Left lobe of liver (tissue), 2 donors: ENCODE measurements around the gene PIGA. TPM values are rescaled to one million over a fixed set of nuclear protein-coding genes. Genes with fewer than 3 reads are reported as not detected.
"Not testable (repeated sequence)": the region's sequence is repeated elsewhere in the genome, so short reads cannot be mapped to it uniquely, and the experiment has no call there.

ENCODE experiments used
- ATAC-seq: fragments of 200-7000 bp; cut with Tn5 transposase; one replicate; pipeline ENCODE4 v1.9.1; 2020; ENCODE audit warnings: mild to moderate bottlenecking, moderate library complexity
- DNase-seq: peaks from one replicate; pipeline ENCODE4 v3.0.0-alpha.2; 2020; ENCODE audit warnings: low spot score
- total RNA-seq: library from RNA; stranded (reverse); gene quantifications from one replicate; pipeline ENCODE4 v1.2.1, GENCODE V29; 2021
- donor health status: DM: no; HTN: no; CAD: no; lungs with moderate emphysema.
- donor health status: DM: no; HTN: yes; CAD: no.

Gene PIGA
- total RNA-seq, 1 donor from 2014 or later = 5.7 TPM

DNA sequence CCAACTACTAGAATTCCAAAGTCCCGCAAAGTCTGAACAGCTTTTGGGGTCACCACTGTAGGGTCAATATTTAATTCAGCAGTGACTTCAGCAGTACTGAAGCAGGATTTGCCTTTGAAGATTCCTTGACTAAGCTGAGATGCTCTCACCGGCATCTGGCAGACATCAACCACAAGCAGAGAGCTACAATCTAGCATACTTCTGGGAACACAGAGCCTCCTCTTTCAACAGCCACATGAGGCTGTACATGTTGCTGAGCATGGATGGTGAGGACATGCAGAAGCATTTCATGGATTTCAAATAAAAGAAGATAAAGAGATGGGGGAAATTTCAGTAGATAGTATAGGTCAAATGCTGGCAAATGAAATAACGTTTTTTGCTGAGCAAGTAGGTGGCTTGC, 13.3 kb downstream of the PIGA start:
- DNase-seq (no peak), ATAC-seq (no peak)

DNA sequence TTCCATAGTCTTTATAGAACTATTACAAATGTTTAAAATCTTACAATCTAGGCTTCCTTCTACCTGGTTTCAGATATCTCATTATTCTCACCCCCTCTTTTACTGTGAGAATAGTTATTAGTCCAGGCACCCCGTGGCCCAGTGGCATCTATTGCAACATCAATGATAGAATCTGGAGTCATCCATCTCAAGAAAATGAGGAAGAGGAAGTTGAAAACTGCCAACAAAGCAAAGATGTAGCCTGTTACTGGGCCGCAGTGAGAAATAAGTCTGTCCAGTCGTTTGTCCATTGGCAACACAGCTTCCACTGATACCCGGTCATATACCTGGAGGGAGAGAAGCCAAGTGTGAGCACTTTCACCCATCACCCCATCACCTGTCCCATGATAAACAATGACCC, 13.9 kb downstream of the PIGA start:
- DNase-seq (no peak), ATAC-seq (no peak)

DNA sequence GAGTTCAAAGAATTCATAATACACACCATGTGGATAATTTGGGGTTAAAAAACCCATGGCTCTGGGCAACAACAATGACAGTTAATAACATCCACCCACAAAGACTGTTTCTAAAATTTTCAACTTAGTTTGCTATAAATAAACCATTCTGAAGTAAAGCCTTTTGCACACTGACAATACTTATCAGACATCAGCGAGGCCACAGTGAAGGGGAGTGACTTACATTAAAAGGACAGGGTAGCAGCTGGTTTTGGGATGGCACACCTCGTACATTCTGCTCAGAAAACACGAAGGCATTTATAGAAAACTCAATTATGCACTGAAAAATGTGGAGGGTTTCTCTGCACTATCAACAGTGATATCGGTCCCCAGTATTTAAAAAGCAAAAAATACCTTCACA, 15.0 kb downstream of the PIGA start:
- ATAC-seq (no peak), DNase-seq (no peak)

DNA sequence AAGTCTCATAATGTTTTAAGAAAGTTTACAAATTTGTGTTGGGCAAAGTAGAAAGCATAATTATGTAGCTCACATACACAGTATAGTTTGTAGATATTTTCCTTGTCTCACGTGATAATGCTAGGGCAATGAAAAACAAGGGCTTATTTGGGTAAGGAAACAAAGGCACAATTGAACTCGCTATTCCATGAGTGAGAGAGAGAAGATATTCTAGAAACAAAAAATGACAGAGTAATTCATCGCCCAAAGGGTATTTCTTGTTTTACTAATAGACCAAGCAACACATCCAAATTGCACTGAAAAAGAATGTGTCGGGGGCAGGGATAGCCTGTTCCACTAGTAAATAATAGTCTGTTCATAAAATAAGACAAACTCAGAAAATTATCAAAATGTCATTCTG, 16.2 kb downstream of the PIGA start:
- no peak for ATAC-seq

DNA sequence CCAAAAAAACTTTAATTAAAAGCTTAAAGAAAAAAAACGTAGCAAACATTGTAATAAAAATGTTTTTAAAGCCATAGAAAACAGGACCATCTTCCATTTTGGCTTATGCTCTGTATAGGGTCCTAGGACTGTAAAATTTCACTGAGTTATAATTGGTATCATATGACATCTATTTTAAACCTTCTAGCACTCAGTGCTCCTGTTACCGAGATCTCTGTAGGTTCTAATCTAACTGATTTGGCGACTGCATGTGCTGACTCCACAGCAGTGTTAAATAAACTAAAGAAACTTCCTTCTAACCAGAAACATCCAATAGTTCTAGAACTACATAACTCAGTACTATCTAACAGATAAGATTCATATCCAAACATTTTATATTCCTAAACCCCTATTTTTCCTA, 19.8 kb downstream of the PIGA start, which contains the start of gene ASB11:
TSS of gene ASB11 (minus strand) at position 132 of the 400 bp plus-strand sequence. CDS start at position 97, 35 bp downstream.
- DNase-seq = no peak
- ATAC-seq = no peak

More for the DNA sequence above, 16.2 kb downstream of the PIGA start:
- DNase-seq = no peak

DNA sequence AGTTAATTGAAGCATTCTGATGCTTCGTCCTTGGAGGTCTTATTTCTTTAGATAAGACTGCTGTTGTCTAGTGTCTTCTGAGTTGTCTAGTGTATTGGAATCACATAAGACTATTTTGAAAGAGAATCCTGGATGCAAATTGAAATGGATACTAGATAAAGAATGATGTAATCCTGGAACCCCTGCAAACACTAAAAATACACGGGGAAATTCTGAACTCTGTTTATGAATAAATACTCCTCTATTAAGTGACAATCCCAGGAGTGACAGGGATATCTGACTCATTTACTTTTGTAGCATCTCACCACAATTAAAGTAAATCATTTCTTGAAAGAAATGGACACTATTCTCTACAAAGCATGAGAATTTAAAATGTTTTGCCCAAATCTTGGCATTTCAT, 20.9 kb downstream of the PIGA start:
- ATAC-seq (no peak), DNase-seq (no peak)

DNA sequence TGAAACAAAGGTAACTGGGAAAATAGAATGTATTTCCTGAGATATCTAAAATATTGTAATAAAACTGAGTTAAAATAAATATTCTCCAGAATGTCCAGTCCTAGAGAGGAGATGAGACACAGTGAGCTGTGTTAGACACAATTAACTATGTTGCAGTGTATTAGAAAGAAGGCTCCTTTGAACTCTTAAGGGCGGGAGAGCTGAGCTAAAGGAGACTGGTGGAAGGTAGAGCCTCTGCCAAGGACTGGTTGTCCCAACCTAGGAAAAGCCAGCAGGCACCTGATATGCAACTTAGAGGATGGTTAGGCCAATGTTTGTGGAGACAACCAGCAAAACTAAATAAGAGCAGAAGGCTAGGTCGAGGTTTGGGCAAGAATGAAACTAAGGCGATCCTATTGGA, 24.2 kb downstream of the PIGA start:
- DNase-seq (no peak), ATAC-seq (no peak)

DNA sequence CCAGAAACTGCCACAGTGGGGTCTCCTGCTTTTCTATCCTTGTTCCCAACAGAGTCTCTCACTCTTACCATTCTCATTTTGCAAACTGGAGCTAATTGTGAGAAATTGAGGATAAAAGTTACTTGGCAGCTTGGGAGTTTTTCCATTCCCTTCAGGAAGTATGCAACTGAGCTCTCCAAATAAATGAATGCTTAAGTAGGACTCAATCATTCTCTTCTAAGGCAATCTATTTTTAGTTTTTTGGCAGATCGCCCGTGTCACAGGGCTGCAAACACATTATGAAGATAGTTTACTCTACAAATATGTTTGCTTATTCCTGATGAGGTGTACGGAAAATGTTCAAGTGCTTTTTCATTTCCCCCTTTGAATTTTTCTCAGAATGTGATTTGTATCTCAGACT, 25.2 kb downstream of the PIGA start:
- no peak for DNase-seq
- peak; percentile 56 for ATAC-seq

DNA sequence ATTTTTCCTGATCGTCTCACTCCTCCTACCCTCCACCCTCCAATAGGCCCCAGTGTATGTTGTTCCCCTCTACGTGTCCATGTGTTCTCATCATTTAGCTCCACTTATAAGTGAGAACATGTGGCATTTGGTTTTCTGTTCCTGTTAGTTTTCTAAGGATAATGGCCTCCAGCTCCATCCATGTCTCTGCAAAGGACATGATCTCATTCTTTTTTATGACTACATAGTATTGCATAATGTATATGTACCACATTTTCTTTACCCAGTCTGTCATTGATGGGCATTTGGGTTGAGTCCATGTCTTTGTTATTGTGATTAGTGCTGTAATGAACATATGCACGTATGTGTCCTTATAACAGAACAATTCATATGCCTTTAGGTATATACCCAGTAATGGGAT, 29.4 kb downstream of the PIGA start:
- not testable (repeated sequence) for DNase-seq, ATAC-seq

DNA sequence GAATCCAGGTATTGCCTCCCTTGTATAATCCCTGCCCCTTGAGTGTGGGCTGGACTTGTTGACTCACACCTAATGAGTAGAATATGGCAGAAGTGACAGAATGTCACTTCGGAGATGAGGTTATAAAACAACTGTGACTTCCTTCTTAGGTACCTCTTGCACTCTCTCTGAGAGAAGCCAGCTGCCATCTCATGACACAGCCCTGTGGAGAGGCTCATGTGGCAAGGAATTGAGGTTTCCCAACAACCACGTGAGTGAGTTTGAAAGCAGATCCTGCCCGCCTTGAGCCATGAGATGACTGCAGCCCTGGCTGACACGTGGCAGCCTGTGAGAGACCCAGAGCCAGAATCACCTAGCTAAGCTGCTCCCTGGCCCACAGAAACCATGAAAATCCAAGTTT, 33.4 kb downstream of the PIGA start:
- ATAC-seq (peak; percentile 56), DNase-seq (peak; percentile 45)

DNA sequence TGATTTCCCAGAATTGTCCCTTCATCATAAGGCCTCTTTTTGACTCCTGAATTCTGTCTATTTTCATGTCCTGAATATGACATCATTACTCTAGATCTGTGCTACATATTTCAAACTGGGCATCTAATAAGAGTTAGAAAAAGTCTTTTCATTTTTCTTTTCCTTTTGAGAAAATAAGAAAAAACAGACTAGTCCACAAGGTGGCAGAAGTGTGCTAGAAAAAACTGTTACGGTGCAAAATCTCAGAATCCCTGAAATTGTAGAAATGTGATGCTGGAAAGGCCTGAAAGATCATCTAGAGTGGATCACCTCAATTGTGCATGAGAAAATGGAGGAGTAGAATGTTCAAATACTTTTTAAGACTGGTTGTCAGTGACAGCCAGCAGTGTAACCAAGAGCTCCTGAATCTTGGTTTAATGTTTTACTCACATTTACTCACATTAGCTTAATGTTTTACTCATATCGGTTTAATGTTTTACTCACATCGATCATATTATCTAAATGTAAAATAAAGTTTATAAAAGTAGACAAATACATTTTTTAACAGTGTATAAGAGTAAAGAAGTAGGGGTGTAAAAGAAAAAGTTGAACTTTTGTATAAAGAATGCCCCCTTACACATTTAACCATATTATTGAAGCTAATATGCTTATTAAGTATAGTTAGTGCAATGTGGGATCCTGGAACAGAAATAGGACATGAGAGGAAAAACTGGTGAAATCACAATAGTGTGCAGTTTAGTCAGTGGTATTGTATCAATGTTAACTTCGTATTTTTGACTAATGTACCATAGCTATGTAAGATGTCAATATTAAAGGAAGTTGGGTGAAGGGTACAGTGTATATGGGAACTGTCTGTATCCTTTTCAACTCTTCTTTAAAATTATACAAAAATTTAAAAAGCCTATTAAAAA, 35.1 kb downstream of the PIGA start:
- DNase-seq (no peak), ATAC-seq (peak; percentile 81)

DNA sequence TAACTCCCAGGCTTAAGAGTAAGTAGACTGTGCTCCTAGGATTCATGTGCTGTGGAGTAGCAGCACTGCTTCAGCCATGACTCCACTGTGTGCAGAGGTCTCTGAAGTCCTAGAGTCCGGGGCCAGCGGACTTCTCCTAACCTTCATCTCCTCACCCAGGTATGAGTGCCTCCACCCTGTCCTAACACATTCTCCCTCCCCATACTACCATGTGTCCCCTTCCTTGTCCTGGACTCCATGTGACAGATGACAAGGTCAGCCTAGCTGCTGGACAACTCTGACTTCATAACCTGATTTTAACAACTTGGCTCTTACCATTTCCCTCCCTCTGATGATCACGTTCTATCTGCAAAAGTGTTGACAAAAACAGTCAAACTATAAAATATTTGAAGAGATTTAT, 36.5 kb downstream of the PIGA start:
- ATAC-seq = no peak
- no peak for DNase-seq

DNA sequence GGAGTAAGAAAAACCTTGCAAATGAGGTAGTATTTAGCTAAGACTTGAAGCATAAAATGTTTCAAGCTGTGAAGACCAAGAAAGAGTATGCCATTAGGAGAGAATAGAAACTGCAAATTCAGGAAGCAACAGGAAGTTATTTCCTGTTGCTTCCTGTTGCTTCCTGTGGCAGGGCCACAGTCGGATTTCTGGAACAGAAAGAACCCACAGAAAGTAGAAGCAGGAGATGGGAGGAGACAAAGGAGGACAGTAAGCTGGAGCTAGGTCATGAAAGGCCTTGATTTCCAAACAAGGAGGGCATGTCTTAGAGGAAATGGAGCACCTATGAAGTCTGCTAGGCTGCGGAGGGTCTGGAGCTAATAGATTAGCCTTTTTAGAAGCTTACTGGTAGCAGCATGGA, 37.1 kb downstream of the PIGA start:
- ATAC-seq = no peak
- no peak for DNase-seq

DNA sequence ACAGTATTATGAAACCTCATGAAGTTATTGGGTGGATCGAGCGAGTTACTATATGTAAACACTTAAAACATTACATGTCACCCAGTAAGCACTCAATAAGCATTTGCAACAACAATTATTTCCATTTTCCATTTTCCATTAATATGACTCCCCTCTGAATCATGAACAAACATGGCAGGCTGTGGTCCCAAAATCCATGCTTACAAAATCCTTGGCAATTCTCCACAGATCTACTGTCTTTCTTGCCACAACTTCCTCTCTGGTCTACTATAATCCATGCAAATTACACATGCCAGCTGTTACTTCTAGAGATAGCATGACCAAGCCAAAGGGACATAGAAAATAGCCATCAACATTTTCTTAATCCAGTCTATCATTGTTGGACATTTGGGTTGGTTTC, 41.9 kb downstream of the PIGA start:
- no peak for DNase-seq
- no peak for ATAC-seq

DNA sequence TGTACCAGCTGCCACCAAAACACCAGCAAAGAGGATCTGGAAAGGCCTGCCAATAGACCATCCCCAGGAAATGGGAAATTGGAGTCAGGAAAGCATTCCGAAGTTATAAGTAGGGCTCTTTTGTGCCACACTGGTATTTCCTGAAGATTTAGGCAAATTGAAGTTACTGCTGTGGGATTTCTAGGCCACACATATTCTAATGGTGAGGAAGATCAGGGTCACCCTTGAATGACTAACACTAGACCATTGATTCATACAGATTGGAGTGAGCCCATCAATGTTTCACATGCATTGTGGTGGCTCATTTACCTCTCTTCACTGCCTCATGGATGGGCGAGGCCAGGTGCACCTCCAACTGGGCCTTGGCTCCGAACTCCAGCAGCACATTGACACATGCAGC, 42.5 kb downstream of the PIGA start:
- no peak for ATAC-seq
- no peak for DNase-seq

DNA sequence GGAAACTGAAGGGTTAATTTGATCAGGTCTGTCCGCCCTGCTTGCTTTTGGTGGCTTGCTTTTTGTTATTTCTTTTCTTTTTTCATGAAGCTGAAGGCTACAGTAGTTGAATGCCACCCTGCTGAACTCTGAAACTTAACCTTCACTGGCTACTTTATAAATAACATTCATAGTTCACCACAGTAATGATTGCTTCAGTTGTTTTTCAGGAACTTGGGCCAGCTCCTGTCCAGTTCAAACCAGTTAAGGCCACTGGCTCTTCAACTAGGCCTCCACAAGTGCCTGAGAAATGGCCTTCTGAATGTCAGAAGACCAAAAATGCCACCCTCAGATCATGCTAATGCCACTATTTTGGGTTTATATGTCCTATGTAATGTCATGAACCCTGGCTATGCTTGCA, 57.7 kb downstream of the PIGA start:
- peak; percentile 53 for DNase-seq
- peak; percentile 80 for ATAC-seq

DNA sequence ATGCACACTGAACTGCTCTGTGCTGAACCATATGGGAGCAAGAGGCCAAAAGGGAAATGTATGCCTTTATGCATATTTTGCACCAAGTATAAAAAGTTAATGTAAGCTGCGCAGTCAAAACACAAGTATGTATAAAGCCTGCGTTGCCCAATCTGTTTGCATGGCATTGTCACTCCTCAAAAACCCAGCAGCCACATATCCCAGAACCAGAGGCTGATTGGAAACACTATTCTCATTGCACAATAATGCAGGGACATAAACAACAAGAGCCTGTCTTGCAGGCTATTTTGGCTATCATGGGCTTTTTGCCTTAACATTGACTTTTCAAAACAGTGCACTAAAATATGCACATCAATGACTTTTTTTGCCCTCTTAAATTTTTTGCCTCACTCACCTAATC, 60.4 kb downstream of the PIGA start:
- DNase-seq (no peak), ATAC-seq (peak; percentile 54)

DNA sequence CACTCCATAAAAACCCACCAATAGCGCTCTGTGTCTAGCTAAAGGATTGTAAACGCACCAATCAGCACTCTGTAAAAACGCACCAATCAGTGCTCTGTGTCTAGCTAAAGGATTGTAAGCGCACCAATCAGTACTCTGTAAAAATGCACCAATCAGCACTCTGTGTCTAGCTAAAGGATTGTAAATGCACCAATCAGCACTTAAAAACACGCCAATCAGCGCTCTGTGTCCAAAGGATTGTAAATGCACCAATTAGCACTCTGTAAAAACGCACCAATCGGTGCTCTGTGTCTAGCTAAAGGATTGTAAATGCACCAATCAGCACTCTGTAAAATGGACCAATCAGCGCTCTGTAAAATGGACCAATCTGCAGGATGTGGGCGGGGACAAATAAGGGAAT, 62.0 kb downstream of the PIGA start:
- not testable (repeated sequence) for ATAC-seq, DNase-seq

DNA sequence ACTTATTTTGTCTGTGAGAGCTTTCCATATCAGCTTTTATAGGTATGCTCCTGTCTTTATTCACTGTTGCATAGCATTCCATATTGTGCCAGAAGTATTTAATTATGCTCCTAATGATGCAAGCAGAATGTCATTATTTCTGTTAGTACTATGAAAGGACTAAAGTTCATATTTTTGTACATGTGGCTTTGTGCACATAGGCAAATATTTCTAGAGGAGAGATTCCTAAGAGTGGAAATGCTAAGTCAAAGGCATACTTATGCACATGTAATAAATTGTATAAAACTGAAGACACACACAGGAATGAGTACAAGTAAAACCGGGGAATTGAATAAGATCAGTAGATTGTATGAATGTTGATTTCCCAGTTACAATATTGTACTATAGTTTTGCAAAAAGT, 63.6 kb downstream of the PIGA start:
- DNase-seq (no peak), ATAC-seq (no peak)

DNA sequence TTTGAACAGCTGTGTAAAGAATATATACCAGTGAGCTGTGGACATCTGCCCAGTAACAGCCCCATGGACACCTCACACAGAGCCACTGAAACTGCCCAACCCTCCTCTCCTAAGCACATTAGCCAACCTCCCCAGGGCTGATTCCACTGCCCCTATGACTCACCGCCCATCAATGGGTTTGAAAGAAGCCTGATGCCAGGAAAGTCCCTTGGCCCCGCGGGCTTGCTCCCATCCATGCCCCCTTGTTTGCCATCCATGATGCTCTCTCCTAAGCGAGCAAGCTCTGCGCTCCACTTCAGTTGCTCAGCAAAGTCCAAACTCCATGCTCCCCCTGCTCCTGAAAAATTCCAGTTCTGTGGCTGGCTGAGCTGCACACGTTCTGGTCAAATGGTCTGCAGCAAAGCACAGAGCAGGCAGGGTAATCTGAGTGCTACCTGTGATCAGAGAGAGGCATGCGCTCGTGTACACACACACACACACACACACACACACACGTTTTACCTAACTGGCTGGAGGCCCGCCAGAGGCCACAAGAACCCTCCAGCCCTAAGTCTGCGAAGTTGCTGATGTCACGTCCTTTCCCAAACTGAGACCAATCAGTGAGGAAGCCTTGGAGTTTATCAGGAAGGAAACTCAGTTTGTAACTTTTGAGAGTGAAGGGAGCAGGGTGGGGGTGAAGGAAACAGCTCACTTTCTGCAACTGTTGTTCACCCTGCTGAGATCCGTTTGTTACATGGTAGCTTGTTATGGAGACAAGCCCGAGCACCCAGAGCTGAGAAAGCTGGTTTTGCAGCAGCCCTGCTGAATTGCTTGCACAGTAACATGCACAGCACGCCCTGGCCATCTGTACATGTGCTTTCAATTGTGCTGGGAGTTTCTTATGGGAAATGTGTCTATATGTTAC, 65.5 kb downstream of the PIGA start, which contains the start of gene ASB9:
TSS of gene ASB9 (minus strand) at position 466 of the 904 bp plus-strand sequence. CDS start at position 257, 209 bp downstream.
- ATAC-seq = peak; percentile 89
- DNase-seq = peak; percentile 81
